Measurements from ENCODE around the gene TASP1.

- no peak for TF ChIP-seq CTCF (IDR thresholded peaks at IDR 0.05)
- TF ChIP-seq POLR2AphosphoS5 (IDR thresholded peaks at IDR 0.05) = no peak
- TF ChIP-seq POLR2A (IDR thresholded peaks at IDR 0.05) = no peak
- no peak for TF ChIP-seq EP300 (IDR thresholded peaks at IDR 0.05)
Measured at GRCh38 chr20:13349235-13349604, 289.5 kb downstream of the TASP1 start.
